Measurements from ENCODE around the gene OR9Q2. TPM values are rescaled to one million over a fixed set of nuclear protein-coding genes. Genes with fewer than 3 reads are reported as not detected.

The OR9Q2 gene, protein sequence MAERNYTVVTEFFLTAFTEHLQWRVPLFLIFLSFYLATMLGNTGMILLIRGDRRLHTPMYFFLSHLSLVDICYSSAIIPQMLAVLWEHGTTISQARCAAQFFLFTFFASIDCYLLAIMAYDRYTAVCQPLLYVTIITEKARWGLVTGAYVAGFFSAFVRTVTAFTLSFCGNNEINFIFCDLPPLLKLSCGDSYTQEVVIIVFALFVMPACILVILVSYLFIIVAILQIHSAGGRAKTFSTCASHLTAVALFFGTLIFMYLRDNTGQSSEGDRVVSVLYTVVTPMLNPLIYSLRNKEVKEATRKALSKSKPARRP
- total RNA-seq (not detected), polyA plus RNA-seq (ENCODE audit: insufficient read depth in 1 of 8, insufficient read length in 8 of 8, low replicate concordance in 1 of 8) (not detected)
- long read RNA-seq, donor 1: 0 reads
- long read RNA-seq, donor 2: 0 reads
- long read RNA-seq, donor 3: 0 reads
- long read RNA-seq, donor 4: 0 reads
- long read RNA-seq, donor 5: 0 reads
- long read RNA-seq, donor 6: 0 reads
- long read RNA-seq, donor 7: 0 reads
- long read RNA-seq, donor 8: 0 reads
- long read RNA-seq, donor 9: 0 reads
- long read RNA-seq, donor 10: 0 reads
- long read RNA-seq, donor 11: 0 reads

DNA sequence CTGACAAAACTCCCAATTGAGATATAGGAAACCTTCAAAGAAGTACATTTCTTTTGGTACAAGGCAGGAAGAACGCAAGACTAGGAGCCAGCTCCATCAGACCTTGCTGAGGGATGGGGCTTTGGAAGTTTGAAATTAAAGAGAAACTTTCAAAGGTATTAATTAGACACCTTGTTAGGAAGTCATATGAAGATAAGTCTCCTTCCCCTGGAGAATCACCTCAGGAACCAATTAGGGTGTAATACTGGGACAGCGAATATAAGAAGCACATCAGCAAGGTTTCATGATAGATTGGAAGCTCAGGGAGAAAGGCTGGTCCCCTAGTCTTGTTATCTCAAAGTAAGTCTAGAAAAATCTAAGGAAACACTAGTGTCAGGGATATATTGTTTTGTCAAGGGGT, at the start of gene OR9Q2:
TSS of gene OR9Q2 (plus strand) at position 301 of the 400 bp plus-strand sequence. CDS start 1,421 bp downstream, outside the sequence.
- Histone ChIP-seq H3K36me3 (ENCODE audit: control insufficient read depth, insufficient read depth, low read length) (no peaks in the 10 kb centered on the region), H3K4me1 (ENCODE audit: control insufficient read depth, insufficient read depth, low read length) (no peaks in the 10 kb centered on the region), H3K27ac (ENCODE audit: low read length) (no peak within 1 kb of the TSS), H3K27me3 (ENCODE audit: control insufficient read depth, insufficient read depth, low read length) (no peaks in the 10 kb centered on the region), H3K9me3 (replicated peaks; ENCODE audit: control insufficient read depth, low read depth, low read length) (no peaks in the 10 kb centered on the region), H3K4me3 (ENCODE audit: low read length) (no peak within 1 kb of the TSS)
- WGBS (ENCODE audit: insufficient coverage): no CpG with 5 or more reads among the region's 2 CpGs
- no peak for DNase-seq

DNA sequence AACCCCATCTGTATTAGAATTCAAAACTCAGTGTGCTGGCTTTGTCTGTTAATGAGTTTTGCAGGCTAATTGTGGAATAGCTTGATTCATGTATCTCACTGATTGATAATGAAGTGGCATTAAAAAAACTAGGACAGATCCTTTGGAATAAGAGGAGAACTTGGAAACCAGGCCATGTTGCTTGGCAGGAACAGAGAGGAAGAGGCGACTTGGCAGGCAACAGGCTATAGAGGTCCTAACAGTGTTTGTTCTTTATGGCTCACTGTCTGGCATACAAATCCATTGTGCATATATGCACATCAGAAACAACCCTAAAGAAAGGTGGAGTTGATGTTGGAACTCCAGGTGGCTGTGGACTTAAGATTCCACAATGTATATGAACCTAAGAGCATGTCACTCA, 46.1 kb upstream of the OR9Q2 start:
- peak; percentile 42 for DNase-seq
- Histone ChIP-seq H3K27ac (ENCODE audit: low read length) (no peak overlapping the region), H3K4me3 (ENCODE audit: low read length) (no peak overlapping the region), H3K9me3 (replicated peaks; ENCODE audit: control insufficient read depth, low read depth, low read length) (no peaks in the 10 kb centered on the region), H3K36me3 (ENCODE audit: control insufficient read depth, insufficient read depth, low read length) (no peaks in the 10 kb centered on the region), H3K4me1 (ENCODE audit: control insufficient read depth, insufficient read depth, low read length) (no peaks in the 10 kb centered on the region), H3K27me3 (ENCODE audit: control insufficient read depth, insufficient read depth, low read length) (no peaks in the 10 kb centered on the region)
- WGBS (ENCODE audit: insufficient coverage): no CpG with 5 or more reads among the region's 1 CpG

DNA sequence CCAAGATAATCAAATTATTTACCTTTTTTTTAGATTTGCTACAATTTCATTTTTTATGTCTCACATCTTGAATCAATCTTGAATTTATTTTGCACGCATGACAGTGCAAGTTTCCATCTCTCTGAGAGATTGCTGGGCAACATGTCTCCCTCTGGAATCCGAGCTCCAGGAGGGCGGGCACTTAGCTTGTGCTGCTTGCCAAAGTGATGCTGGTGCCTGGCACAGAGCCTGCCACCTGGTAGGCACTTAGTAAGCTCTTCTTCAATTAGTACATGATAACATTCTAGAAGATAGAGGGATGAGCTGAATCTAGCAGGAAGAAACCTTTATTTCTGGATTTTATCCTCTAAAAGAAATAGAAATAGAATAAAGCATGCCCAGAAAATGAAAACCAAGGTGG, 36.1 kb upstream of the OR9Q2 start:
- WGBS (ENCODE audit: insufficient coverage): 58% methylated on average over 2 of the region's 3 CpGs
- H3K27ac ChIP-seq (ENCODE audit: low read length): no peak overlapping the region

DNA sequence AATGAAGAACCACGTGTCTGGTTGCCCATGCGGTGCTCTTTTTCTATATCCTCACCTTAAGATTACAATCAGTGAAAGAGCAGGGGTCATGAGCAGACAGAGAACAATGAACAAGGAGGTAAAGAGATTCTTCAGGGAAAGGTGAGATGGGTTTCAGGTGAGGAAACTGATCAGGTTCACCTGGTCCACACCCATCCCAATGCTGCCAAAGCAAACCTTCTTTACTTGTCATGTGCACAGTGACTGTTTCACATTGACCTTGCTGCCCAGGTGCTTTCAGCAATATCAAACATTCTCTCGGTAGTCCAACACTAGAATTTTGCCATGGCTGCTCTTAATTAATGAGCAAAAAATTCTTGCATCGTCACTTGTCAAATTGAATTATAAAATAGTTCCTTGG, 24.5 kb upstream of the OR9Q2 start:
- Histone ChIP-seq H3K9me3 (replicated peaks; ENCODE audit: control insufficient read depth, low read depth, low read length) (no peaks in the 10 kb centered on the region), H3K27me3 (ENCODE audit: control insufficient read depth, insufficient read depth, low read length) (no peaks in the 10 kb centered on the region), H3K27ac (ENCODE audit: low read length) (no peak overlapping the region), H3K4me3 (ENCODE audit: low read length) (no peak overlapping the region), H3K4me1 (ENCODE audit: control insufficient read depth, insufficient read depth, low read length) (no peaks in the 10 kb centered on the region), H3K36me3 (ENCODE audit: control insufficient read depth, insufficient read depth, low read length) (no peaks in the 10 kb centered on the region)
- no peak for DNase-seq
- 84% methylated on average over 2 of the region's 4 CpGs for WGBS (ENCODE audit: insufficient coverage)

More for the DNA sequence above, 36.1 kb upstream of the OR9Q2 start:
- Histone ChIP-seq H3K4me1 (ENCODE audit: control insufficient read depth, insufficient read depth, low read length) (no peaks in the 10 kb centered on the region), H3K36me3 (ENCODE audit: control insufficient read depth, insufficient read depth, low read length) (no peaks in the 10 kb centered on the region), H3K9me3 (replicated peaks; ENCODE audit: control insufficient read depth, low read depth, low read length) (no peaks in the 10 kb centered on the region), H3K27me3 (ENCODE audit: control insufficient read depth, insufficient read depth, low read length) (no peaks in the 10 kb centered on the region), H3K4me3 (ENCODE audit: low read length) (no peak overlapping the region)
- DNase-seq: peak; percentile 3

DNA sequence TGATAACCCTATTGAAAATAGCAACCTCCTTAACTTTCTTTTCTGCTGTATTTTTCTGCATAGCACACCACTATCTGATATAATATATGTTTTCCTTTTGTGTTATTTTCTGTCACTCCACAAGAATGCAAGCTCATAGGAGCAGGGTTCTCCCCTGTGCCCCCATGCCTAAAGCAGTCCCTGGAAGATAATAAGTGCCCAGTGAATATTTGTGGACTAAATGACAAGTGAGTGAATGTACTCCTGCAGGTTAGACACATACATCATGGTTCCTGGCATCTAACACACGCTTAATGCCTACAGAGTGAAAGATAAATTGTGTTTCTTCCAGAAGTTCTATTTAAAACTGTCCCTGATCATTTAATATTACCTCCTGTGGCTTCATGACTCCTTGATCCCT, 23.9 kb upstream of the OR9Q2 start:
- H3K36me3 ChIP-seq (ENCODE audit: control insufficient read depth, insufficient read depth, low read length): no peaks in the 10 kb centered on the region
- H3K4me3 ChIP-seq (ENCODE audit: low read length): no peak overlapping the region
- H3K4me1 ChIP-seq (ENCODE audit: control insufficient read depth, insufficient read depth, low read length): no peaks in the 10 kb centered on the region
- no peaks in the 10 kb centered on the region for H3K9me3 ChIP-seq (replicated peaks; ENCODE audit: control insufficient read depth, low read depth, low read length)
- no peak for DNase-seq
- WGBS (ENCODE audit: insufficient coverage): no CpG with 5 or more reads among the region's 1 CpG
- H3K27ac ChIP-seq (ENCODE audit: low read length): no peak overlapping the region
- no peaks in the 10 kb centered on the region for H3K27me3 ChIP-seq (ENCODE audit: control insufficient read depth, insufficient read depth, low read length)

DNA sequence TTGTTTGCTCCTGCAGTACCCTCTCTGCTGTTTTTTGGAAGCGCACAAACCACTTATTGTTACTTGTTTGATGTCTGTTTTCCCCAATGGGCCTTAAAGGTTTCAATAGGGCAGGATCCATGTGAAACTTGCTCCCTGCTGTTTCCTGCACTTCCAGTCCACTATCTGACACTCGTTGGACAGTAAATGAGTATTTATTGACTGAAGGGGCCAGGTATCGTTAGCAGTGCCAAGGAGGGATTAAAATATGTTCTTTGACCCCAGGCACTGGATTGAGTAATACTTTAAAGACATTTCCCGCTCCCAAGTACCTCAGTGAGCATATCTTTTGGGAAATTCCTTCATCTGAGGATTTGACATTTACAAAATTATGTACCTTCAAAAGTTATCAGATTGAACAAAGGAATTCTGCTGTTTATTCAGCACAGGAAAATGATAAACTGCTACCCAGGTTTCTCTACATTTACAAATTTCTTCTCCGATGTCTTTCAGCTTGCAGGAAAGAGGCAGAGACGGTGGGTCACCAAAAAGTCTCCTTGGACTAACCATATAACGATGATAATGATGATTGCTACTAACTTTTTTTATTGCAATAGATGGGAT, 23.3 kb upstream of the OR9Q2 start:
- no peak overlapping the region for H3K4me3 ChIP-seq (ENCODE audit: low read length)
- H3K36me3 ChIP-seq (ENCODE audit: control insufficient read depth, insufficient read depth, low read length): no peaks in the 10 kb centered on the region
- no peak overlapping the region for H3K27ac ChIP-seq (ENCODE audit: low read length)
- 60% methylated on average over 1 of the region's 7 CpGs for WGBS (ENCODE audit: insufficient coverage)
- H3K9me3 ChIP-seq (replicated peaks; ENCODE audit: control insufficient read depth, low read depth, low read length): no peaks in the 10 kb centered on the region
- DNase-seq: no peak
- H3K27me3 ChIP-seq (ENCODE audit: control insufficient read depth, insufficient read depth, low read length): no peaks in the 10 kb centered on the region
- H3K4me1 ChIP-seq (ENCODE audit: control insufficient read depth, insufficient read depth, low read length): no peaks in the 10 kb centered on the region

DNA sequence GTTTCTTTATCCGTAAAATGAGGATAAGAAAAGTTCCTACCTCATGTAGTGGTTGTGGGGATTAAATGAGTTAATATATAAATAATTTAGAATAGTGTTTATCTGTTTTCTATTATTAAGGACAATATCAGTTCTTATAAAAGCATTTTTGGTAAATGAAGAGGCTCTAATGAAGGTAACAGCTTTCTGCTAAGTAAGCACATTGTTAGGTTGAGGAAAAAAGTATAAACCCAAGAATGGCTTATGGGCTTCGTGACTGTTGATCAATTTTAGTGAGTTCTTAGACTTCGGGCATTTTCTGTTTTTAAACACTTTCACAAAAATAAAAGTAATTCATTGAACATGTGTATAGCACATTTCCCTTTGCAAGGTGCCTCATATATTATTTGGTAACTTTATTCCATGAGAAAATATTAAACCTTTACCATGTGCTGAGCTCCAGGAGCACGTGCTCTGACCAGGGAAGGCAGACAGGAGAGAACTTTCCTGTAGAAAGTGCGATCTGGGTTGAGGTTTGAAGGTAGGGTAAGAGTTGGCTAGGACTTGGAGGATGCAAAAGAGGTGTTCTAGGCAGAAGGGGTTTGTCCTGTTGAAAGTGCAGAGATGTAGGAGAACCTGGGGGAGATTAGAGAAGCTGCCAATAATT, 11.3 kb upstream of the OR9Q2 start:
- 100% methylated on average over 1 of the region's 5 CpGs for WGBS (ENCODE audit: insufficient coverage)

DNA sequence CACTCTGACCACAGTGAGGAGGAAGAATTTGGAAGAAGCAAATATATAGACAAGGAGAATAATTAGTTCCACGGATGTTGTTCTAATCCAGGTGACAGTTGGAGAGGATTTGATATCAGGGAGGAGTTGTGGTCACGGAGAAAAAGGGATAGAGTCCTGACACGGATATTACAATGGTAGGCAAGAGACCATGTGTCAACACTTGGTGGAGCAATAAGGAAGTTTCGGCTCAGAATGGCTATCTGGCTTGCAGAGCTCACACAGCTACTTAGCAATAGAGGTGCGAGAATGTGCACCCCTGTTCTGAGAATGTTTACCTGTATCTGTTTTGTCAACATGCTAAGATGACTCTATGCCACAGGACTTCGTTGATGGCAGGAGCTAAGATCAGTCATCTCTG, 10.4 kb upstream of the OR9Q2 start:
- no peak for DNase-seq
- no peaks in the 10 kb centered on the region for H3K27me3 ChIP-seq (ENCODE audit: control insufficient read depth, insufficient read depth, low read length)
- H3K4me1 ChIP-seq (ENCODE audit: control insufficient read depth, insufficient read depth, low read length): no peaks in the 10 kb centered on the region
- no peaks in the 10 kb centered on the region for H3K36me3 ChIP-seq (ENCODE audit: control insufficient read depth, insufficient read depth, low read length)
- WGBS (ENCODE audit: insufficient coverage): 81% methylated on average over 4 of the region's 6 CpGs
- no peak overlapping the region for H3K4me3 ChIP-seq (ENCODE audit: low read length)
- no peaks in the 10 kb centered on the region for H3K9me3 ChIP-seq (replicated peaks; ENCODE audit: control insufficient read depth, low read depth, low read length)
- H3K27ac ChIP-seq (ENCODE audit: low read length): no peak overlapping the region

More for the DNA sequence above, 11.3 kb upstream of the OR9Q2 start:
- no peak for DNase-seq
- no peak overlapping the region for H3K4me3 ChIP-seq (ENCODE audit: low read length)
- no peak overlapping the region for H3K27ac ChIP-seq (ENCODE audit: low read length)
- no peaks in the 10 kb centered on the region for H3K4me1 ChIP-seq (ENCODE audit: control insufficient read depth, insufficient read depth, low read length)
- H3K36me3 ChIP-seq (ENCODE audit: control insufficient read depth, insufficient read depth, low read length): no peaks in the 10 kb centered on the region
- no peaks in the 10 kb centered on the region for H3K27me3 ChIP-seq (ENCODE audit: control insufficient read depth, insufficient read depth, low read length)
- H3K9me3 ChIP-seq (replicated peaks; ENCODE audit: control insufficient read depth, low read depth, low read length): no peaks in the 10 kb centered on the region

DNA sequence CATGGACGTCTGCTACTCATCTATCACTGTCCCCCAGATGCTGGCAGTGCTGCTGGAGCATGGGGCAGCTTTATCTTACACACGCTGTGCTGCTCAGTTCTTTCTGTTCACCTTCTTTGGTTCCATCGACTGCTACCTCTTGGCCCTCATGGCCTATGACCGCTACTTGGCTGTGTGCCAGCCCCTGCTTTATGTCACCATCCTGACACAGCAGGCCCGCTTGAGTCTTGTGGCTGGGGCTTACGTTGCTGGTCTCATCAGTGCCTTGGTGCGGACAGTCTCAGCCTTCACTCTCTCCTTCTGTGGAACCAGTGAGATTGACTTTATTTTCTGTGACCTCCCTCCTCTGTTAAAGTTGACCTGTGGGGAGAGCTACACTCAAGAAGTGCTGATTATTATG, 9.2 kb upstream of the OR9Q2 start:
- Histone ChIP-seq H3K36me3 (ENCODE audit: control insufficient read depth, insufficient read depth, low read length) (no peaks in the 10 kb centered on the region), H3K27ac (ENCODE audit: low read length) (no peak overlapping the region), H3K4me1 (ENCODE audit: control insufficient read depth, insufficient read depth, low read length) (no peaks in the 10 kb centered on the region), H3K4me3 (ENCODE audit: low read length) (no peak overlapping the region), H3K9me3 (replicated peaks; ENCODE audit: control insufficient read depth, low read depth, low read length) (no peaks in the 10 kb centered on the region), H3K27me3 (ENCODE audit: control insufficient read depth, insufficient read depth, low read length) (no peaks in the 10 kb centered on the region)
- 73% methylated on average over 7 of the region's 7 CpGs for WGBS (ENCODE audit: insufficient coverage)
- DNase-seq: no peak

DNA sequence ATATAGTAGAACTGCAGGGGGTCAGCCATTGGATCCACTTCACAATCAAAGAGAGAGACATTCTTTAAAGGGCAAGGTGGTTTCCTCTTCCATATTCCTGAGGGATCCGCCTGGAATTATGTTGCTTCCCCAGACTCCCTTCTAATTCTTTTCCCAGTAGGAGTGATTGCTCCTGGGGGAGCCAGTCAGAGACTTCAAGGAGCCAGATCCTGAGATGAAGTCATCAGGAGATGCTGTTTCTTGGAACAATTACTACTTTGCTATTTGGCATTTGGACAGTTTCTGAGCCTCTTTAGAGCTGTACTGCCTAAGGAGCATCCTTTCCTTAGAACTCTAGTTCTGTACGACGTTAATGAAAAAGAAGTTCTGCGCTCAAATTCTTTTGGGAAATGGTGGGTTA, 1.9 kb upstream of the OR9Q2 start:
- no peaks in the 10 kb centered on the region for H3K36me3 ChIP-seq (ENCODE audit: control insufficient read depth, insufficient read depth, low read length)
- H3K9me3 ChIP-seq (replicated peaks; ENCODE audit: control insufficient read depth, low read depth, low read length): no peaks in the 10 kb centered on the region
- no CpG with 5 or more reads among the region's 4 CpGs for WGBS (ENCODE audit: insufficient coverage)
- no peaks in the 10 kb centered on the region for H3K4me1 ChIP-seq (ENCODE audit: control insufficient read depth, insufficient read depth, low read length)
- no peak overlapping the region for H3K4me3 ChIP-seq (ENCODE audit: low read length)
- no peak overlapping the region for H3K27ac ChIP-seq (ENCODE audit: low read length)
- DNase-seq: peak; percentile 17
- no peaks in the 10 kb centered on the region for H3K27me3 ChIP-seq (ENCODE audit: control insufficient read depth, insufficient read depth, low read length)
